GM12864 (cell line): ENCODE measurements around the gene NPY5R.

Experiments used
- DNase-seq: peaks from one replicate; pipeline ENCODE4 v3.0.0-alpha.2; 2011; ENCODE audit warnings: low read depth
- H3K4me3 ChIP-seq: 2 replicates; pipeline ENCODE4 v1.5.1; 2011; ENCODE audit warnings: mild to moderate bottlenecking, low read depth, low read length, control low read depth
- CTCF ChIP-seq: IDR thresholded peaks from 2 replicates; pipeline ENCODE4 v1.5.1; 2011; ENCODE audit warnings: low read depth, mild to moderate bottlenecking, moderate library complexity, low read length, control low read depth, inconsistent platforms; ENCODE audit errors: missing control alignments

Gene NPY5R

GRCh38 chr4:163343604-163344146, at the start of gene NPY5R:
TSS of gene NPY5R (plus strand) at chr4:163343892. CDS start at chr4:163350274, 6,382 bp downstream.
- no peak for TF ChIP-seq CTCF
- no peak for DNase-seq
- no peak within 1 kb of the TSS for H3K4me3 ChIP-seq

GRCh38 chr4:163295138-163295537, 48.6 kb upstream of the NPY5R start:
- DNase-seq: no peak
- no peak for TF ChIP-seq CTCF
- no peak overlapping the region for H3K4me3 ChIP-seq

DNA sequence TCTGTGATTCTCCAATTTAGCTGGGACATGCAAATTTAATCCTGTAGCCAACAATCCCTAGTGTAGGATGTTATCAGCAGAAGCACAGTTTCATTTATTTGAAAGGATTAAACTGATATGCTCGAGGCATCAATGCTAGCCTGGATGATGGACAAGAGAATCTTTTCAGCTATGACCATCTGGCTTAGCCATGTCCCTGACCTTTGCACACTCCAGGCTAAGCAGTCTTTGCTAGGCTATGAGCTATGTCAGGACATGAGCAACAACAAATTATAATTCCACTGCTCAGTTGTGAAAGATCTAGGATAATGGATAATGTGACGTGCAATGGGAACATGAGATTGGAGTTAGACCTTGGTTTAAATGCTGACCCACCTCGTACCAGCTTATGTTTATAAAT, 43.2 kb upstream of the NPY5R start:
- no peak for TF ChIP-seq CTCF
- DNase-seq: no peak
- H3K4me3 ChIP-seq: no peak overlapping the region

GRCh38 chr4:163303069-163303468, 40.6 kb upstream of the NPY5R start:
- no peak for TF ChIP-seq CTCF
- H3K4me3 ChIP-seq: no peak overlapping the region
- no peak for DNase-seq

- no peak for DNase-seq
- H3K4me3 ChIP-seq: no peak overlapping the region
- no peak for TF ChIP-seq CTCF
These were observed 34.2 kb upstream of the NPY5R start for GRCh38 chr4:163309466-163309865.

DNA sequence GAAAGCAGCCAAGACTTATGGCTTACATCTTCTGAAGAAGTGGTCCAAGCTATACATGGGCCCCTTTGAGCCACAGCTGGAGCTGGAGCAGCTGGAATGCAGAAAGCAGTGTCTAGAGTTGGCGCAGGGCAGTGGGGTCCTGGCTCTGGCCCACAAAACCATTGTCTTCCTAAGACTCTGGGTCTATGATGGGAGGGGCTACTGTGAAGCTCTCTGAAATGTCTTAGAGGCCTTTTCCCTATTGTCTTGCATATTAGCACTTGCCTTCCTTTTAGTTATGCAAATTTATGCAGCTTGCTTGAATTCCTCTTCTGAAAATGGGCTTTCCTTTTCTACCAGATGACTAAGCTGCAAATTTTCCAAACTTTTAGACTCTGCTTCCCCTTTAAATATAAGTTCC, 26.6 kb upstream of the NPY5R start:
- H3K4me3 ChIP-seq: no peak overlapping the region
- TF ChIP-seq CTCF: no peak
- no peak for DNase-seq

DNA sequence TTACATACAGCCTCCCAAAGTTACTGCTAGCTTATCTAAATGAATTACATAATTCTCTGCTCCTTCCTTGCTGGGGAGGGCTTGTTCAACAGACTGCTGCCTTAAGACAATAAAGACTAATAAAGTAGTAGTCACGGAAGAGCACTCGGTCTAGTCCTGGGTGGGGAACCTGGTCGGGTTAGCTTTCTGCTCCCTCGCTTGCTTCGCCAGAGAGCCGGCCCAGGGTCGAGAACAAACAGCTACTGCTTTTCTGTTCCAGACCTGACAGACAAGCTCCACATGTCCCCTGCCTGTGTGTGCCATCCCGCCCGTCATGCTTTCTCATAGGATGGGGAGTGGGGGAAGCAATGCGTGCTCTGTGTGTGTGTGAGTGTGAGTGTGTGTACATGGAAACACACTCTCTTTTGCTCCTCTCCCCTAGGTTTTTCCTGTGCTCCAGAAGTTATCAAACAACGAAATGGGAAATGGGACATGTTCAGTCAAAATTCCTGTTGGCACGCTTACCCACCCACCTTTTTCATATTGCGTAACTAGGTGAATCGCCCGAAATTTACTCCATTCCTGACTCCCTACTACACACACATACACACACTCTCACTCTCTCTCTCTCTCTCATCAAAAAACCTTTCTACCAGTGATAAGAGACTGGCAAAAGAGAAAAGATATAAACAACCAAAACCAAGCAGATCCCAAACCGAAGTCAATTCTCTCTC, 12.6 kb upstream of the NPY5R start:
- TF ChIP-seq CTCF: no peak
- H3K4me3 ChIP-seq: no peak overlapping the region
- DNase-seq: no peak
